Fibroblast of the conjunctiva (primary cell): ENCODE measurements around the gene STAB2.

ENCODE experiments used
- DNase-seq: peaks from one replicate; pipeline ENCODE4 v3.0.0-alpha.2; 2010; ENCODE audit warnings: low read depth

Gene STAB2

DNA sequence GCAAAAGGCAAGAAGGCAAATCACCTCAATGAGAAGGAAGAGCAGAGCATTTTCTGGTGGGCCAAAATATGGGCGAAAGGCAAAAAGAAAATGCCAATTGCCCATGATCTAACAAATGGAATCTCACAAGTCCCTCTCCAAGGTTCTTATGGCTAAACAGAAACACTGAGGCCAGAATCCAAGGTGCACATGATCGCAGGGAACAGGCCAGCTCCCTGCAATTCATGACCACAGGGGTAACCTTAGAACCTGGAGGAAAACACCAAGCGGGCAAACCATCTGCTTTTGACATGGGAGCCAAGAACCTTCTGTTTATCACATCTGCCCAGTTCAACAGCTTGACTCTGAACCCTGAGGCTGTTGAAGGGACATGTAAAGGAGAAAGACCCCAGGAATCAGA lies 193.9 kb downstream of the STAB2 start:
- no peak for DNase-seq

- DNase-seq, result no peak
These were observed 195.3 kb downstream of the STAB2 start for GRCh38 chr12:103782399-103782798.

GRCh38 chr12:103783744-103784664 lies 196.9 kb downstream of the STAB2 start:
- DNase-seq, result no peak

- no peak for DNase-seq
These were observed 198.4 kb downstream of the STAB2 start for GRCh38 chr12:103785243-103786031.

- no peak for DNase-seq
These were observed 199.1 kb downstream of the STAB2 start for GRCh38 chr12:103786201-103786600.

DNA sequence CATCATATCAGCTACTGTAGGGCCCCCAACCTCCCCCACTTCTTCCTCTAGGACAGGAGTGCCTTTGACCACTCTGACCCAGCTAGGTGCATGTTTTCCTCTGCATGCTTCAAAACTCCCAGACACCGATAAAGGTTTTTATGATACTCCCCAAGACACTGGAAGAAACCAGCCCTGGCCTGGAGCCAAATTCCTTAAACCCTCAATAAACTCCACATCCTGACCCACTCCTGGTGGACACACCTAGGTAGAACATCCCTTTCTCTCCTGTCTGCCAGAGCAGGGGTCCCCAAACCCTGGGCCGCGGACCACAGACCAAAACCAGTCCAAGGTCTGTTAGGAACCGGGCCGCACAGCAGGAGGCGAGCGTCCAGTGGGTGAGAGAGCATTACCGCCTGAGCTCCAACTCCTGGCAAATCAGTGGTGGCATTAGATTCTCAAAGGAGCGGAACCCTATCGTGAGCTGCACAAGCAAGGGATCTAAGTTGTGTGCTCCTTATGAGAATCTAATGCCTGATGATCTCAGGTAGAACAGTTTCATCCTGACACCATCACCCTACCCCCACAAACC lies 204.4 kb downstream of the STAB2 start:
- DNase-seq, result no peak

DNA sequence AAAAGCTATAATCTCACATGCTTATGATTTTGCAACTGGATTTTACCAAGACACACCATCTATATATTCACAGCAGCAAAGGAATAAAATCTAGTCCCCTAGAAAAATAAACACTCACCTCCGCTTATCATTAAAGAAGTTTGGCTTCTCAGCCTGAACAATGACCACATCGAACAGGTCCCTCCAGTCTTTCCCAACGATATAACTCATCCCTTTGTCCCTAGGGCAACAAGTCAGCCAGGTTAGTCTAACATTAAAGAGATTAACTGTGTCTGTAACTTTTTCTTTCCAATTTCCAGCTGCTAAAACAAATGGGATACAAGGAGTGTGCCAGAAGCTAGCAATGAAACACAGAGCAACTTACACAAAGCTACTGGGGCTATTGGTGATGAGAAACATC lies 206.0 kb downstream of the STAB2 start:
- no peak for DNase-seq

DNA sequence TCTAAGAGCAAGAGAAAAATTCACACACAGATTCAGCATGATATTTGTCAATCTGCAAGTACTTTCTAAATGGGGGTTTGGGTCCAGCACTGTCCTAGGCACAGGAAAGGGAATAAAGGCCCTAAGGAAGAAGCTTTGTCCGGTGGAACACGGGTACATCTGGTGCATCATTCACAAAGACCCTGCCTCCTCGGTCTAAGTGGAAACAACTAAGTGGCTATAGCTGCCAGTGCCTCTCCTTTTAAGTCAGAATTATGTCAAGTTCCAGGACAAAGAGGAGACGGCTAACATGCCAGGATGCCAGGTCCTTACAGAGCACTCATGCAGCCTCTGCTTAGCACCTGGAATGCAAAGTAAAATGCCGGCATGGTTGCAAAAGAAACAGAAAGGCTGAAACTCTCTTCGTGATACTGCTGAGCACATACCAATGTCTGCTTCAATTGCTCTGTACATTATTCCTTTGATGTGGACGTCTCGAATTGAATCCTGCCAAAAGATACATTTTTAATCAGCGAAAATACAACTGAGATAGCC lies 206.5 kb downstream of the STAB2 start:
- DNase-seq, result no peak

GRCh38 chr12:103794309-103795213 lies 207.5 kb downstream of the STAB2 start:
- DNase-seq, result no peak

GRCh38 chr12:103798586-103798985 lies 211.5 kb downstream of the STAB2 start:
- no peak for DNase-seq

DNA sequence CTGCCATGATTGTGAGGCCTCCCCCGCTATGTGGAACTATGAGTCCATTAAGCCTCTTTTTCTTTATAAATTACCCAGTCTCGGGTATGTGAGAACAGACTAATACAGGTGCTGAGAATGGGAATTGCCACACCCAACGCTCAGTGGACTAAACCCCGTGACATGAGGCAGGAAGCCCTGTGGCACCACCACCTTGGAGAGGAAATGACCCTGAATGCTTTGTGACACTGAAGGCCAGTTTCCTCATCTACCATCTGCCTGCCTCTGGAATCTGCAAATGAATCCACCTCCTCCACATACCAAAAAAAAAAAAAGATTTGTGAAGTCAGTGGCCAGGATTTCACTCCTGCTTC lies 212.4 kb downstream of the STAB2 start:
- DNase-seq, result no peak

DNA sequence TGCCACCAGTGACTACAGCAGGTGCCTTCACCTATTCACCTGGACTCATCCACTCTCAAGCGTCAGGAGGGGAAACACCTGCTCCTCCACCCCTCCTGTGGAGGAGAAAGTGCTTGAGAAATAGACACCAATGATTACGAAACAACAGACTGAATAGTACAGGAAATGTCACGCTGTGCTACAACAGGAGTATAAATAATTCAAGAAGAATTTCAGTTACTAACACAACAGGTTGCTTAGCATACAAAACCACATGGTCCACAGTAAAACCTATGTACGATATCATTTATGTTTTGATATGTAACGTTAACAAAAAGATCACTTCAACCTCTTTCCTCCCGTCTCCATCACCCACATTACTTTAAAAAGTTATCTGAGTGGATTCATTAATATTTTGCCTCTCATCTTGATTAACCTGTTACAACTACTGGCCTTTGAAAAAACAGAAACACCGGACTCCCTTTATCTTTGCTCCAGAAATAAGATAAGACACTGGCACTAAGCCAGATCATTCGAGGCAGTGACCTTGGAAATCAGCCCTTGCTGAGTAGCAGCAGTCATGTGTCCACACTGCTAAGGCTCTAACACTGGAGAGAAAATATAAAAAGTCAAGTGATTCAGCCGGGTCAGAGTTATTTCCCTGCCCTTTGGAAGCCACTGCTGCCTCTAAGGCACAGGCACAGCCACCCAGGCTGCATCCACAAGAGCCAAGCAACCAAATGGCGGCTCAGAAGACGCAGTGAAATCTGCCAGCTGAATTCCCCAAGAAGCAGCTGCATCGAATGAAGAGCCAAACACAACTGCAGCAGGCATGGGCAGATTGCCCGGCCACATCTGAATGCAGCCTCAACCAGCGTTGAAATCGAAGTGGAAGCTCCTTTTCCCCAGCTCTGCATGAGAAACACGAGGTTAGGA lies 213.0 kb downstream of the STAB2 start:
- DNase-seq, result peak; percentile 67

- DNase-seq, result no peak
These were observed 214.9 kb downstream of the STAB2 start for GRCh38 chr12:103801709-103802585.

GRCh38 chr12:103802586-103802886 lies 215.5 kb downstream of the STAB2 start:
- no peak for DNase-seq

DNA sequence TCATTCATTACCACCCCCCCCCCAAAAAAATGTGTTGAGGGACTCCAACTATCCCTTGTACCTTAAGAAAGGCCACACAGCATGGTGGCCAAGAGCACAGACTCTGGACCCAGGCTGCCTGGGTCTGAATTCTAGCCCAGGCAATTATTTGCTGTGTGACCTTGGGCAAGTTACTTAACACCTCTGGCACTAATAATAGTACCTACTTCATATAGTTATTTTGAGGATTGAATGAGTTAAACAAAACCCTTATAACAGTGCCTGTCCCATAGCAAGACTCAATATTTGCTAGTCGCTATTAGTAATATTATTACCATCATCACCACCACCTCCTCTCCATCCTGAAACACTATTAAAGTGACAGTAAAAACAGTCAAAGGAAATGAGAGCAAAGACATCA lies 216.8 kb downstream of the STAB2 start:
- DNase-seq, result no peak

GRCh38 chr12:103805655-103806360 lies 218.7 kb downstream of the STAB2 start:
- DNase-seq, result no peak

DNA sequence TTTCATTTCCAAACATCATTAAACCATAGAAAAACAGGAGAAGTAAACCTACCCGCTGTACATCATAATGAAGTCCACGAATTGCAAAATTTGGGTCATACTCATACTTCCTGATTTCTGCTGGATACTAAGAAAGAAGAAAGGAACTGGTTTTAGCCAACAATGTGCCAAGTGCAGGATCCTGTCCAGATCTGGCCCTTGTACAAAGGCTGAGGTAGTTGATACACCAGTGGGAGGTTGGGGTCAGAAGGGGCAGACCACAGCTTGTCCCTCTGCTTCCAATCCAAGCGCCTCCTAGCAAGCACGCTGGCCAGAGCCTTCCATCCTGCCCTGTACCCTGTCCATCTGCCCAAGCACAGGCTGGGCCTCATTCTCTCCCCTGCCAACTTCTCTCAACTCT lies 219.7 kb downstream of the STAB2 start:
- DNase-seq, result no peak

DNA sequence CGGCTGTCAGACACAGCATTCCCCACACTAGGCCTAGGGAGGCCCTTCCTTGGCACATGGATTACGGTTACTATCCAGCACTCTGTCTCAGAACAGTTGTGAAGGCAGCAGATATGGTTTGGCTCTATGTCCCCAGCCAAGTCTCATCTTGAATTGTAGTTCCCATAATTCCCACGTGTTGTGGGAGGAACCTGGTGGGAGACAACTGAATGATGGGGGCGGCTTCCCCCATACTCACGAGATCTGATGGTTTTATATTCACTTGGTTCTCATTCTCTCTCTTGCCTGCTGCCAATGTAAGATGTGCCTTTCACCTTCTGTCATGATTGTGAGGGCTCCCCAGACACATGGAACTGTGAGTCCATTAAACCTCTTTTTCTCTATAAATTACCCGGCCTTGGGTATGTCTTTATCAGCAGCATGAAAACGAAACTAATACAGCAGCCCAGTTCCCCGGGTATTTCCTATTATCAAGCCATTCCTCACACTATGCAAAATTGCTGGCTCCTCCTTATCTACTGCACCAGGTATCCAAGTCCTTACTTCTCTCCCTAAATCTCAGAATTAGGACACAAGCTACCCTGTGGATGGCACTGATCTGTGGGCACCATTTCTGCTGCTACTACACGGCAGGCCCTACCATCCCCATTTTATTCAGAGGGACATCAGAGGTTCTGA lies 220.6 kb downstream of the STAB2 start:
- no peak for DNase-seq
